ENCODE measurements around the gene CMC2.

CMC2 gene

GRCh38 chr16:81001330-81001729, 5.4 kb downstream of the CMC2 start:
- no peak for DNase-seq (ENCODE audit: low spot score)

GRCh38 chr16:81000873-81001272, 5.8 kb downstream of the CMC2 start:
- DNase-seq (ENCODE audit: low spot score): no peak

GRCh38 chr16:80997964-80998620, 8.6 kb downstream of the CMC2 start:
- DNase-seq (ENCODE audit: low spot score): no peak

GRCh38 chr16:80997139-80997798, 9.4 kb downstream of the CMC2 start:
- peak; percentile 74 for DNase-seq (ENCODE audit: low spot score)

- DNase-seq (ENCODE audit: low spot score): no peak
Measured at GRCh38 chr16:80996688-80997138, 10.0 kb downstream of the CMC2 start.

- peak; percentile 25 for DNase-seq (ENCODE audit: low spot score)
Measured at GRCh38 chr16:80994451-80994850, 12.2 kb downstream of the CMC2 start.

- DNase-seq (ENCODE audit: low spot score): no peak
Measured at GRCh38 chr16:80993834-80994233, 12.9 kb downstream of the CMC2 start.

- peak; percentile 56 for DNase-seq (ENCODE audit: low spot score)
Measured at GRCh38 chr16:80993307-80993706, 13.4 kb downstream of the CMC2 start.

GRCh38 chr16:80992676-80993293, 13.9 kb downstream of the CMC2 start:
- no peak for DNase-seq (ENCODE audit: low spot score)

GRCh38 chr16:80991792-80992430, 14.8 kb downstream of the CMC2 start:
- DNase-seq (ENCODE audit: low spot score): no peak

- no peak for DNase-seq (ENCODE audit: low spot score)
Measured at GRCh38 chr16:80990978-80991377, 15.7 kb downstream of the CMC2 start.

- DNase-seq (ENCODE audit: low spot score): peak; percentile 37
Measured at GRCh38 chr16:80990577-80990976, 16.1 kb downstream of the CMC2 start.

GRCh38 chr16:80989801-80990200, 16.9 kb downstream of the CMC2 start:
- DNase-seq (ENCODE audit: low spot score): no peak

GRCh38 chr16:80988756-80989155, 17.9 kb downstream of the CMC2 start:
- no peak for DNase-seq (ENCODE audit: low spot score)

- DNase-seq (ENCODE audit: low spot score): no peak
Measured at GRCh38 chr16:80986557-80986956, 20.1 kb downstream of the CMC2 start.

- DNase-seq (ENCODE audit: low spot score): peak; percentile 17
Measured at GRCh38 chr16:80985611-80986010, 21.1 kb downstream of the CMC2 start.

GRCh38 chr16:80984124-80984892, 22.4 kb downstream of the CMC2 start:
- no peak for DNase-seq (ENCODE audit: low spot score)

- no peak for DNase-seq (ENCODE audit: low spot score)
Measured at GRCh38 chr16:80982646-80983045, 24.0 kb downstream of the CMC2 start.

GRCh38 chr16:80981103-80981502, 25.6 kb downstream of the CMC2 start:
- DNase-seq (ENCODE audit: low spot score): no peak

GRCh38 chr16:80976946-80977345, 29.7 kb downstream of the CMC2 start:
- DNase-seq (ENCODE audit: low spot score): no peak

- DNase-seq (ENCODE audit: low spot score): peak; percentile 9
Measured at GRCh38 chr16:80974649-80975376, 31.9 kb downstream of the CMC2 start.
